ENCODE measurements around the gene PRG2. TPM values are rescaled to one million over a fixed set of nuclear protein-coding genes. Genes with fewer than 3 reads are reported as not detected.

Gene PRG2
- total RNA-seq, result under 1 TPM in 1 of 3 donors, not detected in 2; 0.24 TPM
- long read RNA-seq, donor 1, result 0 reads
- long read RNA-seq, donor 2, result 0 reads

GRCh38 chr11:57390535-57390934, at the start of gene PRG2:
TSS of gene PRG2 (minus strand) at chr11:57390650. CDS start at chr11:57389944, 706 bp downstream.
- Histone ChIP-seq H3K9me3 (no peaks in the 10 kb centered on the region), H3K4me3 (no peak within 1 kb of the TSS), H3K4me1 (ENCODE audit: low read depth) (no peaks in the 10 kb centered on the region), H3K36me3 (ENCODE audit: low read depth) (no peaks in the 10 kb centered on the region)
- DNase-seq, result no peak
- no peak for ATAC-seq
- intact Hi-C loops (cut with DNase I, micrococcal nuclease), result no loop called here
- TF ChIP-seq CTCF (IDR thresholded peaks at IDR 0.05), result no peak

- Histone ChIP-seq H3K4me1 (ENCODE audit: low read depth) (peaks cover 3% of the 10 kb centered on the region), H3K36me3 (ENCODE audit: low read depth) (no peaks in the 10 kb centered on the region), H3K9me3 (no peaks in the 10 kb centered on the region), H3K4me3 (no peak overlapping the region)
- intact Hi-C loops (cut with DNase I, micrococcal nuclease), result no loop called here
- ATAC-seq (no peak), DNase-seq (no peak)
- TF ChIP-seq CTCF (IDR thresholded peaks at IDR 0.05), result no peak
Observed at GRCh38 chr11:57439786-57440185, 49.3 kb upstream of the PRG2 start.

- H3K9me3 ChIP-seq, result no peaks in the 10 kb centered on the region
- H3K4me1 ChIP-seq (ENCODE audit: low read depth), result no peaks in the 10 kb centered on the region
- TF ChIP-seq CTCF (IDR thresholded peaks at IDR 0.05), result no peak
- ATAC-seq, result peak; percentile 78
- intact Hi-C loops (cut with DNase I, micrococcal nuclease), result no loop called here
- DNase-seq, result no peak
- no peak overlapping the region for H3K4me3 ChIP-seq
- no peaks in the 10 kb centered on the region for H3K36me3 ChIP-seq (ENCODE audit: low read depth)
Observed at GRCh38 chr11:57438345-57439285, 48.2 kb upstream of the PRG2 start.

- Histone ChIP-seq H3K36me3 (ENCODE audit: low read depth) (no peaks in the 10 kb centered on the region), H3K9me3 (no peaks in the 10 kb centered on the region), H3K4me1 (ENCODE audit: low read depth) (no peaks in the 10 kb centered on the region), H3K4me3 (no peak overlapping the region)
- intact Hi-C loops (cut with DNase I, micrococcal nuclease), result no loop called here
- no peak for DNase-seq
- no peak for TF ChIP-seq CTCF (IDR thresholded peaks at IDR 0.05)
- ATAC-seq, result no peak
Observed at GRCh38 chr11:57436031-57436430, 45.6 kb upstream of the PRG2 start.

GRCh38 chr11:57434640-57435546, 44.4 kb upstream of the PRG2 start:
- TF ChIP-seq CTCF (IDR thresholded peaks at IDR 0.05), result no peak
- intact Hi-C loops (cut with DNase I, micrococcal nuclease), result no loop called here
- H3K4me3 ChIP-seq, result no peak overlapping the region
- no peaks in the 10 kb centered on the region for H3K4me1 ChIP-seq (ENCODE audit: low read depth)
- no peaks in the 10 kb centered on the region for H3K36me3 ChIP-seq (ENCODE audit: low read depth)
- ATAC-seq (peak; percentile 37), DNase-seq (no peak)
- no peaks in the 10 kb centered on the region for H3K9me3 ChIP-seq
